ENCODE measurements around the gene DCANP1.

DCANP1 gene

GRCh38 chr5:135428586-135428985, 18.6 kb downstream of the DCANP1 start:
- DNase-seq (ENCODE audit: insufficient read length, low spot score) = no peak
- FAIRE-seq = no peak

- DNase-seq (ENCODE audit: insufficient read length, low spot score) (peak; percentile 53), FAIRE-seq (peak; percentile 51)
Measured at GRCh38 chr5:135426102-135427082, 20.8 kb downstream of the DCANP1 start.

- no peak for DNase-seq (ENCODE audit: insufficient read length, low spot score)
- no peak for FAIRE-seq
Measured at GRCh38 chr5:135425641-135426040, 21.5 kb downstream of the DCANP1 start.

GRCh38 chr5:135423846-135424168, 23.3 kb downstream of the DCANP1 start:
- FAIRE-seq (no peak), DNase-seq (ENCODE audit: insufficient read length, low spot score) (no peak)

- no peak for DNase-seq (ENCODE audit: insufficient read length, low spot score)
- no peak for FAIRE-seq
Measured at GRCh38 chr5:135423146-135423845, 23.9 kb downstream of the DCANP1 start.

- DNase-seq (ENCODE audit: insufficient read length, low spot score) (no peak), FAIRE-seq (no peak)
Measured at GRCh38 chr5:135422419-135422818, 24.7 kb downstream of the DCANP1 start.

GRCh38 chr5:135417083-135417482, 30.1 kb downstream of the DCANP1 start:
- no peak for FAIRE-seq
- no peak for DNase-seq (ENCODE audit: insufficient read length, low spot score)

- DNase-seq (ENCODE audit: insufficient read length, low spot score) (no peak), FAIRE-seq (no peak)
Measured at GRCh38 chr5:135405082-135405481, 42.1 kb downstream of the DCANP1 start.

- no peak for DNase-seq (ENCODE audit: insufficient read length, low spot score)
- no peak for FAIRE-seq
Measured at GRCh38 chr5:135402031-135402430, 45.1 kb downstream of the DCANP1 start.

- FAIRE-seq (no peak), DNase-seq (ENCODE audit: insufficient read length, low spot score) (no peak)
Measured at GRCh38 chr5:135400866-135401265, 46.3 kb downstream of the DCANP1 start.

GRCh38 chr5:135399794-135400542, 47.2 kb downstream of the DCANP1 start:
- FAIRE-seq (no peak), DNase-seq (ENCODE audit: insufficient read length, low spot score) (no peak)

GRCh38 chr5:135398855-135399793, 48.0 kb downstream of the DCANP1 start, which contains the start of gene MACROH2A1:
TSS of gene MACROH2A1 (minus strand) at chr5:135399231. CDS start at chr5:135389093, 10,138 bp downstream.
- peak; percentile 88 for FAIRE-seq
- DNase-seq (ENCODE audit: insufficient read length, low spot score) = peak; percentile 83

GRCh38 chr5:135398160-135398854, 48.8 kb downstream of the DCANP1 start:
- FAIRE-seq (no peak), DNase-seq (ENCODE audit: insufficient read length, low spot score) (no peak)

GRCh38 chr5:135397084-135397483, 50.1 kb downstream of the DCANP1 start:
- FAIRE-seq = no peak
- DNase-seq (ENCODE audit: insufficient read length, low spot score) = no peak

- FAIRE-seq (no peak), DNase-seq (ENCODE audit: insufficient read length, low spot score) (no peak)
Measured at GRCh38 chr5:135396459-135397055, 50.6 kb downstream of the DCANP1 start.

- DNase-seq (ENCODE audit: insufficient read length, low spot score) = no peak
- no peak for FAIRE-seq
Measured at GRCh38 chr5:135395866-135396265, 51.3 kb downstream of the DCANP1 start.

- DNase-seq (ENCODE audit: insufficient read length, low spot score) (no peak), FAIRE-seq (no peak)
Measured at GRCh38 chr5:135395451-135395850, 51.7 kb downstream of the DCANP1 start.
